GM12874 (cell line): ENCODE measurements around the gene THEMIS.

Experiments used
- TF ChIP-seq, protein P1 (sequence below): IDR thresholded peaks from 2 replicates; pipeline ENCODE4 v1.5.1; 2011; ENCODE audit warnings: low read depth, mild to moderate bottlenecking, control low read depth, low read length, moderate library complexity; ENCODE audit not compliant: insufficient read depth

Gene THEMIS

GRCh38 chr6:127717384-127717783 is 183.5 kb downstream of the THEMIS start:
- TF ChIP-seq, protein P1, sequence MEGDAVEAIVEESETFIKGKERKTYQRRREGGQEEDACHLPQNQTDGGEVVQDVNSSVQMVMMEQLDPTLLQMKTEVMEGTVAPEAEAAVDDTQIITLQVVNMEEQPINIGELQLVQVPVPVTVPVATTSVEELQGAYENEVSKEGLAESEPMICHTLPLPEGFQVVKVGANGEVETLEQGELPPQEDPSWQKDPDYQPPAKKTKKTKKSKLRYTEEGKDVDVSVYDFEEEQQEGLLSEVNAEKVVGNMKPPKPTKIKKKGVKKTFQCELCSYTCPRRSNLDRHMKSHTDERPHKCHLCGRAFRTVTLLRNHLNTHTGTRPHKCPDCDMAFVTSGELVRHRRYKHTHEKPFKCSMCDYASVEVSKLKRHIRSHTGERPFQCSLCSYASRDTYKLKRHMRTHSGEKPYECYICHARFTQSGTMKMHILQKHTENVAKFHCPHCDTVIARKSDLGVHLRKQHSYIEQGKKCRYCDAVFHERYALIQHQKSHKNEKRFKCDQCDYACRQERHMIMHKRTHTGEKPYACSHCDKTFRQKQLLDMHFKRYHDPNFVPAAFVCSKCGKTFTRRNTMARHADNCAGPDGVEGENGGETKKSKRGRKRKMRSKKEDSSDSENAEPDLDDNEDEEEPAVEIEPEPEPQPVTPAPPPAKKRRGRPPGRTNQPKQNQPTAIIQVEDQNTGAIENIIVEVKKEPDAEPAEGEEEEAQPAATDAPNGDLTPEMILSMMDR: no peak

GRCh38 chr6:127716465-127716864 is 184.4 kb downstream of the THEMIS start:
- TF ChIP-seq, protein P1: no peak

GRCh38 chr6:127710668-127711067 is 190.2 kb downstream of the THEMIS start:
- TF ChIP-seq, protein P1: no peak

- TF ChIP-seq, protein P1: no peak
Measured at GRCh38 chr6:127706216-127706615, 194.6 kb downstream of the THEMIS start.

- TF ChIP-seq, protein P1: no peak
Measured at GRCh38 chr6:127695108-127695507, 205.8 kb downstream of the THEMIS start.

- TF ChIP-seq, protein P1: no peak
Measured at GRCh38 chr6:127691146-127691545, 209.7 kb downstream of the THEMIS start.

GRCh38 chr6:127690588-127690987 is 210.3 kb downstream of the THEMIS start:
- TF ChIP-seq, protein P1: no peak

- TF ChIP-seq, protein P1: peak; percentile 21; the same call in 1 of the 2 replicates
Measured at GRCh38 chr6:127690092-127690491, 210.8 kb downstream of the THEMIS start.
